LNCaP clone FGC (cell line): ENCODE results near the gene SLC25A22.

Experiments
- DNase-seq: peaks from one replicate; pipeline ENCODE4 v3.0.0-alpha.2; 2011; ENCODE audit warnings: low read depth
- H3K4me3 ChIP-seq: 2 replicates; pipeline ENCODE4 v1.5.1; 2011; ENCODE audit warnings: mild to moderate bottlenecking, low read depth, low read length, control low read depth
- CTCF ChIP-seq: IDR thresholded peaks from 2 replicates; pipeline ENCODE4 v1.5.1; 2012; ENCODE audit warnings: mild to moderate bottlenecking; ENCODE audit not compliant: control insufficient read depth, insufficient read depth; ENCODE audit errors: extremely low read depth

The SLC25A22 gene

GRCh38 chr11:761526-762108, 36.5 kb downstream of the SLC25A22 start:
- DNase-seq: no peak
- no peak for TF ChIP-seq CTCF
- no peak overlapping the region for H3K4me3 ChIP-seq

- DNase-seq: no peak
- no peak overlapping the region for H3K4me3 ChIP-seq
- no peak for TF ChIP-seq CTCF
Observed at GRCh38 chr11:760236-760635, 37.8 kb downstream of the SLC25A22 start.

GRCh38 chr11:749731-750130, 48.4 kb downstream of the SLC25A22 start:
- H3K4me3 ChIP-seq: no peak overlapping the region
- no peak for TF ChIP-seq CTCF
- DNase-seq: no peak

- TF ChIP-seq CTCF: no peak
- H3K4me3 ChIP-seq: peak overlapping the region; percentile 93
- DNase-seq: no peak
Observed at GRCh38 chr11:748007-748359, 50.1 kb downstream of the SLC25A22 start.

GRCh38 chr11:747158-748006, 50.7 kb downstream of the SLC25A22 start, which contains the start of gene TALDO1:
Gene TALDO1, plus strand, starts transcription at chr11:747464. Its CDS starts 18 bp downstream, at chr11:747482.
- H3K4me3 ChIP-seq: peak within 1 kb of the TSS; percentile 93
- peak; percentile 43 for DNase-seq
- peak; percentile 36 for TF ChIP-seq CTCF

- peak overlapping the region; percentile 93 for H3K4me3 ChIP-seq
- no peak for TF ChIP-seq CTCF
- DNase-seq: no peak
Observed at GRCh38 chr11:746289-747157, 51.6 kb downstream of the SLC25A22 start.
